HCT116 (cell line): ENCODE measurements around the gene VSIG10. TPM values are rescaled to one million over a fixed set of nuclear protein-coding genes. Genes with fewer than 3 reads are reported as not detected.
"Not testable (repeated sequence)": the region's sequence is repeated elsewhere in the genome, so short reads cannot be mapped to it uniquely, and the experiment has no call there.

ENCODE experiments used
- ATAC-seq: fragments of 200-7000 bp; cut with Tn5 transposase; 2 replicates; pipeline ENCODE4 v1.9.1; 2020; ENCODE audit warnings: mild to moderate bottlenecking, moderate library complexity
- BruUV-seq: library from RNA; stranded (reverse); fragments of 400-500 nt; replicated peaks from 2 replicates; lab custom pipeline; 2021; lab: Mats Ljungman, UMichigan
- CTCF ChIA-PET: fragments of 300-600 bp; sonication (Branson Sonifier 250); formaldehyde crosslinking; loops from one replicate; lab custom pipeline; 2021; ENCODE audit warnings: antibody characterized with exemption; lab: Charles Lee
- POLR2A ChIA-PET: fragments of 300-600, 350-600 bp; sonication (Branson Sonifier 250); formaldehyde crosslinking; loops from one replicate; lab custom pipeline; 2021; ENCODE audit warnings: antibody characterized with exemption; lab: Charles Lee
- RAD21 ChIA-PET, 2 experiments: fragments of 300-600 bp; sonication (Branson Sonifier 250); formaldehyde crosslinking; loops; one replicate each; lab custom pipeline; 2023; ENCODE audit warnings: low total read pairs in 2 of 2; ENCODE audit not compliant: uncharacterized antibody in 2 of 2, unreplicated experiment in 2 of 2, low non-redundant PET in 1 of 2; lab: Charles Lee
- DNase-seq: peaks from one replicate; pipeline ENCODE4 v3.0.0-alpha.2; 2010; ENCODE audit warnings: low read depth, low spot score
- H2AFZ ChIP-seq: fragments of 200-600 bp; shearing (Covaris generic), sonication (generic); 2 replicates; pipeline ENCODE4 v1.6.1; 2017; ENCODE audit warnings: low read depth, mixed run types, mixed read lengths, antibody characterized with exemption, low read length; ENCODE audit not compliant: poor library complexity, severe bottlenecking
- H3K27ac ChIP-seq: 2 replicates; pipeline ENCODE4 v1.5.1; 2012; ENCODE audit warnings: low read depth, low read length
- H3K27me3 ChIP-seq: fragments of 200-600 bp; sonication (generic); 2 replicates; pipeline ENCODE4 v1.6.1; 2016; ENCODE audit warnings: mixed run types, low read length, mixed read lengths; ENCODE audit not compliant: insufficient read depth
- H3K36me3 ChIP-seq, 2 experiments: fragments of 200-500 bp in 1 of 2; fragments of 200-600 bp in 1 of 2; sonication (Bioruptor generic) in 1 of 2; sonication (generic) in 1 of 2; 2 replicates each; pipeline versions ENCODE4 v1.5.1 to v1.6.1; 2014 to 2016; ENCODE audit warnings: low read length in 2 of 2, inconsistent platforms in 1 of 2, mixed read lengths in 1 of 2, mixed run types in 1 of 2; ENCODE audit not compliant: insufficient read depth in 2 of 2, control insufficient read depth in 1 of 2
- H3K4me1 ChIP-seq, 2 experiments: fragments of 200-600 bp in 1 of 2; sonication (generic) in 1 of 2; 2 replicates each; pipeline versions ENCODE4 v1.5.1 to v1.6.1; 2012 to 2017; ENCODE audit warnings: low read length in 2 of 2, inconsistent platforms in 1 of 2, mild to moderate bottlenecking in 1 of 2, mixed read lengths in 1 of 2, mixed run types in 1 of 2, moderate library complexity in 1 of 2; ENCODE audit not compliant: insufficient read depth in 2 of 2, control insufficient read depth in 1 of 2
- H3K4me2 ChIP-seq: fragments of 200-600 bp; sonication (generic); 2 replicates; pipeline ENCODE4 v1.6.1; 2017; ENCODE audit warnings: mixed run types, low read length, mixed read lengths
- H3K4me3 ChIP-seq, 2 experiments: fragments of 200-600 bp in 1 of 2; sonication (generic) in 1 of 2; replicated peaks in 1 of 2; 2 replicates each; pipeline ENCODE4 v1.5.1; 2011 to 2016; ENCODE audit warnings: low read length in 2 of 2, control low read depth in 1 of 2, low read depth in 1 of 2, mild to moderate bottlenecking in 1 of 2, mixed read lengths in 1 of 2, mixed run types in 1 of 2
- H3K79me2 ChIP-seq: fragments of 200-600 bp; sonication (generic); 2 replicates; pipeline ENCODE4 v1.6.1; 2017; ENCODE audit warnings: mild to moderate bottlenecking, mixed run types, low read length, moderate library complexity, mixed read lengths; ENCODE audit not compliant: insufficient read depth
- H3K9ac ChIP-seq: fragments of 200-600 bp; sonication (generic); 2 replicates; pipeline ENCODE4 v1.6.1; 2016; ENCODE audit warnings: low read length, mixed read lengths
- H3K9me2 ChIP-seq: fragments of 200-600 bp; sonication (generic), shearing (Covaris generic); 2 replicates; pipeline ENCODE4 v1.6.1; 2017; ENCODE audit warnings: mixed run types, mild to moderate bottlenecking, moderate library complexity; ENCODE audit not compliant: insufficient read depth
- H3K9me3 ChIP-seq, 2 experiments: fragments of 200-500 bp in 1 of 2; fragments of 200-600 bp in 1 of 2; sonication (Bioruptor generic) in 1 of 2; sonication (generic) in 1 of 2; 2 replicates each; pipeline ENCODE4 v1.6.1; 2014 to 2017; ENCODE audit warnings: low read length in 2 of 2, mixed read lengths in 2 of 2, inconsistent platforms in 1 of 2, low read depth in 1 of 2, mild to moderate bottlenecking in 1 of 2, mixed run types in 1 of 2, moderate library complexity in 1 of 2; ENCODE audit not compliant: control insufficient read depth in 1 of 2, insufficient read depth in 1 of 2
- H4K20me1 ChIP-seq: fragments of 200-600 bp; sonication (generic), shearing (Covaris generic); 2 replicates; pipeline ENCODE4 v1.6.1; 2017; ENCODE audit warnings: mixed run types, mild to moderate bottlenecking, moderate library complexity; ENCODE audit not compliant: insufficient read depth
- ATF3 ChIP-seq: IDR thresholded peaks from 2 replicates; pipeline ENCODE4 v1.6.1; 2012
- CEBPB ChIP-seq: IDR thresholded peaks from 2 replicates; pipeline ENCODE4 v1.6.1; 2012; ENCODE audit warnings: low read depth
- ELF1 ChIP-seq: IDR thresholded peaks from 2 replicates; pipeline ENCODE4 v1.6.1; 2012; ENCODE audit warnings: low read depth, borderline replicate concordance
- MAX ChIP-seq: IDR thresholded peaks from 2 replicates; pipeline ENCODE4 v1.6.1; 2012
- RAD21 ChIP-seq: IDR thresholded peaks from 2 replicates; pipeline ENCODE4 v1.6.1; 2012; ENCODE audit warnings: low read depth, mild to moderate bottlenecking
- SRF ChIP-seq: IDR thresholded peaks from 2 replicates; pipeline ENCODE4 v1.6.1; 2012; ENCODE audit warnings: low read depth
- ZNF274 ChIP-seq: fragments of 200-500 bp; sonication (Bioruptor generic); IDR thresholded peaks from 2 replicates; pipeline ENCODE4 v1.6.1; 2014; ENCODE audit warnings: mild to moderate bottlenecking, low read depth, low read length, inconsistent platforms
- intact Hi-C: fragments of 100-400 bp; cut with micrococcal nuclease; formaldehyde crosslinking; loops from 2 replicates; pipeline ENCODE4 v1.10.0; 2022
- total RNA-seq: library from RNA; stranded (reverse); gene quantifications from one replicate; pipeline ENCODE4 v1.2.1, GENCODE V29; 2021; ENCODE audit not compliant: unreplicated experiment
- TF ChIP-seq, protein P1 (sequence below), 3 experiments: fragments of 200-600 bp in 1 of 3; sonication (generic) in 1 of 3; IDR thresholded peaks in 2 of 3; conservative IDR thresholded peaks in 1 of 3; 2 replicates each; pipeline ENCODE4 v1.5.1; 2012 to 2017; ENCODE audit warnings: low read depth in 2 of 3, low read length in 2 of 3, antibody characterized with exemption in 1 of 3, borderline replicate concordance in 1 of 3, control low read depth in 1 of 3, mild to moderate bottlenecking in 1 of 3, mixed read lengths in 1 of 3, mixed run types in 1 of 3, moderate library complexity in 1 of 3; ENCODE audit not compliant: insufficient read depth in 1 of 3

The VSIG10 gene
- total RNA-seq, 1 experiment from 2014 or later = 42.6 TPM

GRCh38 chr12:118082161-118082560 lies 21.6 kb downstream of the VSIG10 start:
- BruUV-seq = no TSS peak
- Histone ChIP-seq H3K4me2 (no peak overlapping the region), H3K27ac (no peak overlapping the region), H3K27me3 (no peaks in the 10 kb centered on the region), H4K20me1 (no peaks in the 10 kb centered on the region), H3K79me2 (no peaks in the 10 kb centered on the region), H2AFZ (no peak overlapping the region), H3K36me3 (peaks cover 7 to 10% of the 10 kb centered on the region in 2 experiments; a peak in 2 of 4 replicates), H3K9me3 (no peaks in the 10 kb centered on the region), H3K4me3 (no peak overlapping the region), H3K4me1 (no peaks in the 10 kb centered on the region; a peak in 1 of 4 replicates), H3K9me2 (no peaks in the 10 kb centered on the region), H3K9ac (no peak overlapping the region)
- CTCF ChIA-PET = no interaction called here
- RAD21 ChIA-PET = no interaction called here
- intact Hi-C loops = no loop called here
- DNase-seq = no peak
- TF ChIP-seq CEBPB (no peak), ATF3 (no peak)
- POLR2A ChIA-PET = no interaction called here
- no peak for ATAC-seq

DNA sequence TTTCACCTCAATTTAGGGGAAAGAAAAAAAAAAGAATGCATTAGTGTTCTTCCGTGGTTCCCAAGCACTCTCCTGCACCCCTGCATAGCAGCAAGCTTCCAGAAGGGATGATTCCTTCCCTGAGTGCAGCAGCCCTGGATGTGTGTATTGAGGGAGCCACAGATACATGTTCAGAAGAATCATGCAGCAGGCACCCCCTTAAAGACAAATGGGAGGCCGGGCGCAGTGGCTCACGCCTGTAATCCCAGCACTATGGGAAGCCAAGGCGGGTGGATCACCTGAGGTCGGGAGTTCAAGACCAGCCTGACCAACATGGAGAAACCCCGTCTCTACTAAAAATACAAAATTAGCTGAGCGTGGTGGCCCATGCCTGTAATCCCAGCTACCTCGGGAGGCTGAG lies 22.3 kb downstream of the VSIG10 start:
- H3K79me2 ChIP-seq, CTCF ChIA-PET, H4K20me1 ChIP-seq, H3K9me3 ChIP-seq, H3K9me2 ChIP-seq, H3K4me3 ChIP-seq, POLR2A ChIA-PET, H2AFZ ChIP-seq, intact Hi-C loops, ATAC-seq, DNase-seq, H3K27me3 ChIP-seq, H3K4me1 ChIP-seq, RAD21 ChIA-PET, H3K9ac ChIP-seq, H3K27ac ChIP-seq, BruUV-seq, H3K4me2 ChIP-seq: not testable (repeated sequence)
- H3K36me3 ChIP-seq = peaks cover 7 to 10% of the 10 kb centered on the region in 2 experiments; a peak in 2 of 4 replicates

DNA sequence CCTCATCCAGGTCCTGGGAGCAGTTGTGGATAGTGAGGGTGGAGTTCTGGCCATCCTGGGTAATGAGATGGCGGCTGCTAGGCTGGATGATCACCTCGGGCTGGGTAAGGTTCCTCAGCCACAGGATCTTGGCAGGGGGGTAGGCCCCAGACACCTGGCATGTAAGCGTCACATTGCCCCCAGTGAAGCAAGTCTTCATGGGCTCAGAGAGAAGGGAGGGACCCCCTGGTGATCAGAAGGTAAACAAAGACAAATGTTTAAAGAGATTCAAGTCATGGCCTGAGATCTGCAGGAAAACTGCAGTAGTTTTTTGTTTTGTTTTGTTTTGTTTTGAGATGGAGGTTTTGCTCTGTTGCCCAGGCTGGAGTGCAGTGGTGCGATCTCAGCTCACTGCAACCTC lies 30.0 kb downstream of the VSIG10 start:
- no peak overlapping the region for H3K4me3 ChIP-seq
- H3K36me3 ChIP-seq = peaks cover 0 to 14% of the 10 kb centered on the region in 2 experiments; a peak in 1 of 4 replicates
- no TSS peak for BruUV-seq
- H3K79me2 ChIP-seq = no peaks in the 10 kb centered on the region
- H3K27me3 ChIP-seq = no peaks in the 10 kb centered on the region
- H3K9ac ChIP-seq = no peak overlapping the region
- ATAC-seq = no peak
- intact Hi-C loops = no loop called here
- DNase-seq = no peak
- H3K4me1 ChIP-seq = no peaks in the 10 kb centered on the region
- H3K9me2 ChIP-seq = no peaks in the 10 kb centered on the region
- RAD21 ChIA-PET = no interaction called here
- no peaks in the 10 kb centered on the region for H4K20me1 ChIP-seq
- H3K27ac ChIP-seq = no peak overlapping the region
- CTCF ChIA-PET = no interaction called here
- TF ChIP-seq CEBPB (no peak), ELF1 (no peak), SRF (no peak), ZNF274 (no peak), MAX (no peak), RAD21 (no peak)
- TF ChIP-seq, protein P1, sequence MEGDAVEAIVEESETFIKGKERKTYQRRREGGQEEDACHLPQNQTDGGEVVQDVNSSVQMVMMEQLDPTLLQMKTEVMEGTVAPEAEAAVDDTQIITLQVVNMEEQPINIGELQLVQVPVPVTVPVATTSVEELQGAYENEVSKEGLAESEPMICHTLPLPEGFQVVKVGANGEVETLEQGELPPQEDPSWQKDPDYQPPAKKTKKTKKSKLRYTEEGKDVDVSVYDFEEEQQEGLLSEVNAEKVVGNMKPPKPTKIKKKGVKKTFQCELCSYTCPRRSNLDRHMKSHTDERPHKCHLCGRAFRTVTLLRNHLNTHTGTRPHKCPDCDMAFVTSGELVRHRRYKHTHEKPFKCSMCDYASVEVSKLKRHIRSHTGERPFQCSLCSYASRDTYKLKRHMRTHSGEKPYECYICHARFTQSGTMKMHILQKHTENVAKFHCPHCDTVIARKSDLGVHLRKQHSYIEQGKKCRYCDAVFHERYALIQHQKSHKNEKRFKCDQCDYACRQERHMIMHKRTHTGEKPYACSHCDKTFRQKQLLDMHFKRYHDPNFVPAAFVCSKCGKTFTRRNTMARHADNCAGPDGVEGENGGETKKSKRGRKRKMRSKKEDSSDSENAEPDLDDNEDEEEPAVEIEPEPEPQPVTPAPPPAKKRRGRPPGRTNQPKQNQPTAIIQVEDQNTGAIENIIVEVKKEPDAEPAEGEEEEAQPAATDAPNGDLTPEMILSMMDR (IDR thresholded peaks at IDR 0.05 in 2 of 3, conservative IDR thresholded peaks at IDR 0.05 in 1 of 3; ENCODE audit: borderline replicate concordance in 1 of 3, insufficient read depth in 1 of 3, low read depth in 2 of 3, low read length in 2 of 3) = no peak
- H3K4me2 ChIP-seq = no peak overlapping the region
- no peak overlapping the region for H2AFZ ChIP-seq
- POLR2A ChIA-PET = no interaction called here
- no peaks in the 10 kb centered on the region for H3K9me3 ChIP-seq
